Endothelial cell of umbilical vein (primary cell): Measurements from ENCODE around the gene HNRNPLL. TPM values are rescaled to one million over a fixed set of nuclear protein-coding genes. Genes with fewer than 3 reads are reported as not detected.

Source experiments
- BruUV-seq: library from RNA; stranded (reverse); fragments of 400-500 nt; replicated peaks from 2 replicates; lab custom pipeline; 2021; lab: Mats Ljungman, UMichigan
- CTCF ChIA-PET: fragments of 300-600, 350-600 bp; sonication (Branson Sonifier 250); formaldehyde crosslinking; loops from one replicate; lab custom pipeline; 2021; ENCODE audit warnings: antibody characterized with exemption, inconsistent platforms; lab: Charles Lee
- POLR2A ChIA-PET: fragments of 300-600, 350-600 bp; sonication (Branson Sonifier 250); formaldehyde crosslinking; loops from one replicate; lab custom pipeline; 2021; ENCODE audit warnings: antibody characterized with exemption, inconsistent platforms; lab: Charles Lee
- DNase-seq: peaks from one replicate; pipeline ENCODE4 v3.0.0-alpha.2; 2011; ENCODE audit warnings: low read depth, low spot score
- FAIRE-seq: peaks from 2 replicates; lab custom pipeline; 2011; peaks lifted over from hg19 to GRCh38; lab: Jason Lieb, UNC
- H2AFZ ChIP-seq: 2 replicates; pipeline ENCODE4 v1.6.0; 2012; ENCODE audit warnings: low read depth, low read length, control low read depth, inconsistent platforms
- H3K27ac ChIP-seq: 2 replicates; pipeline ENCODE4 v1.5.1; 2011; ENCODE audit warnings: low read depth, mild to moderate bottlenecking, control low read depth, low read length, moderate library complexity; ENCODE audit not compliant: insufficient read depth
- H3K27me3 ChIP-seq, 2 experiments: 2 replicates each; pipeline versions ENCODE4 v1.6.0 to v1.6.1; 2011; ENCODE audit warnings: low read length in 2 of 2, mixed read lengths in 1 of 2; ENCODE audit not compliant: control insufficient read depth in 2 of 2, insufficient read depth in 2 of 2
- H3K36me3 ChIP-seq, 2 experiments: 2 replicates in 1 of 2; 3 replicates in 1 of 2; pipeline ENCODE4 v1.5.1; 2011; ENCODE audit warnings: low read length in 2 of 2, mild to moderate bottlenecking in 1 of 2, moderate library complexity in 1 of 2; ENCODE audit not compliant: control insufficient read depth in 2 of 2, insufficient read depth in 2 of 2; ENCODE audit errors: extremely low read depth in 1 of 2
- H3K4me1 ChIP-seq: 3 replicates; pipeline ENCODE4 v1.5.1; 2011; ENCODE audit warnings: mild to moderate bottlenecking, low read length; ENCODE audit not compliant: control insufficient read depth, insufficient read depth; ENCODE audit errors: extremely low read depth
- H3K4me2 ChIP-seq: 2 replicates; pipeline ENCODE4 v1.6.1; 2011; ENCODE audit warnings: low read length, control low read depth, mixed read lengths; ENCODE audit not compliant: insufficient read depth
- H3K4me3 ChIP-seq, 3 experiments: fragments of 200-600 bp in 1 of 3; sonication (generic), shearing (Covaris generic) in 1 of 3; replicated peaks in 1 of 3; 2 replicates each; pipeline ENCODE4 v1.5.1; 2011 to 2016; ENCODE audit warnings: control low read depth in 3 of 3, low read length in 3 of 3, mild to moderate bottlenecking in 2 of 3, inconsistent platforms in 1 of 3, low read depth in 1 of 3, moderate library complexity in 1 of 3; ENCODE audit not compliant: insufficient read depth in 1 of 3
- H3K79me2 ChIP-seq: 2 replicates; pipeline ENCODE4 v1.6.0; 2012; ENCODE audit warnings: low read length, inconsistent platforms; ENCODE audit not compliant: control insufficient read depth, insufficient read depth
- H3K9ac ChIP-seq: replicated peaks from 2 replicates; pipeline ENCODE3; 2011; ENCODE audit warnings: low read length, control low read depth; ENCODE audit not compliant: insufficient read depth; ENCODE audit errors: extremely low read depth
- H3K9me1 ChIP-seq: replicated peaks from 3 replicates; pipeline ENCODE4 v1.6.0; 2011; ENCODE audit warnings: mild to moderate bottlenecking, low read length; ENCODE audit not compliant: control insufficient read depth, insufficient read depth; ENCODE audit errors: extremely low read depth
- H3K9me3 ChIP-seq: replicated peaks from 2 replicates; pipeline ENCODE4 v1.5.1; 2012; ENCODE audit warnings: low read length, inconsistent platforms; ENCODE audit not compliant: control insufficient read depth, insufficient read depth
- H4K20me1 ChIP-seq: replicated peaks from 2 replicates; pipeline ENCODE3; 2011; ENCODE audit warnings: mild to moderate bottlenecking, low read length; ENCODE audit not compliant: control insufficient read depth, insufficient read depth; ENCODE audit errors: extremely low read depth
- EZH2 ChIP-seq: IDR thresholded peaks from 2 replicates; pipeline ENCODE4 v1.6.1; 2012; ENCODE audit warnings: borderline replicate concordance, low read depth, mild to moderate bottlenecking, moderate library complexity, low read length, inconsistent platforms; ENCODE audit not compliant: severe bottlenecking
- FOS ChIP-seq: IDR thresholded peaks from 2 replicates; pipeline ENCODE4 v1.6.1; 2011; ENCODE audit warnings: mild to moderate bottlenecking, low read length, moderate library complexity, borderline replicate concordance; ENCODE audit not compliant: insufficient read depth
- GATA2 ChIP-seq: IDR thresholded peaks from 2 replicates; pipeline ENCODE4 v1.7.0; 2011; ENCODE audit warnings: low read depth, mild to moderate bottlenecking, moderate library complexity, mixed read lengths, low read length; ENCODE audit not compliant: insufficient read length, insufficient read depth
- JUN ChIP-seq: IDR thresholded peaks from 2 replicates; pipeline ENCODE4 v1.6.1; 2011; ENCODE audit warnings: borderline replicate concordance, low read depth; ENCODE audit not compliant: insufficient read length, insufficient read depth
- MYC ChIP-seq: IDR thresholded peaks from one replicate; pipeline ENCODE4 v1.6.1; 2011; ENCODE audit warnings: mild to moderate bottlenecking, low read depth, low read length
- POLR2A ChIP-seq: IDR thresholded peaks from 2 replicates; pipeline ENCODE4 v1.6.1; 2012; ENCODE audit warnings: low read depth, mild to moderate bottlenecking, control low read depth, low read length
- POLR2AphosphoS5 ChIP-seq: IDR thresholded peaks from 2 replicates; pipeline ENCODE4 v1.6.1; 2012; ENCODE audit warnings: low read depth, mild to moderate bottlenecking, control low read depth, low read length, moderate library complexity; ENCODE audit not compliant: insufficient read depth
- dilution Hi-C: fragments of 300-500 bp; cut with MboI; formaldehyde crosslinking; loops from one replicate; pipeline ENCODE4 v1.15.0; 2019; ENCODE audit warnings: low sequenced_read_pairs; ENCODE audit not compliant: extremely low pct_ligation_motif_present
- intact Hi-C: fragments of 100-400 bp; cut with micrococcal nuclease; formaldehyde crosslinking; loops from one replicate; pipeline ENCODE4 v1.10.0; 2022
- polyA plus RNA-seq, 4 experiments: library from polyadenylated mRNA; depleted of rRNA in 3 of 4; stranded (reverse) in 3 of 4; unstranded in 1 of 4; fragments of >200 nt; gene quantifications; 2 replicates each; pipeline versions ENCODE4 v1.2.1 to v1.2.3, GENCODE V29; 2011 to 2012; ENCODE audit warnings: missing spikeins in 1 of 4
- total RNA-seq: library from RNA; stranded (reverse); gene quantifications from 2 replicates; pipeline ENCODE4 v1.2.3, GENCODE V29; 2021
- TF ChIP-seq, protein P1 (sequence below): IDR thresholded peaks from 2 replicates; pipeline ENCODE4 v1.6.1; 2011; ENCODE audit not compliant: insufficient read depth, insufficient read length
- TF ChIP-seq, protein P2 (sequence below), 2 donors: IDR thresholded peaks; 1 replicate in 1 of 2; 2 replicates in 1 of 2; pipeline ENCODE4 v1.5.1; 2011; ENCODE audit warnings: low read length in 2 of 2, mild to moderate bottlenecking in 2 of 2, moderate library complexity in 2 of 2, control low read depth in 1 of 2, inconsistent platforms in 1 of 2, low read depth in 1 of 2; ENCODE audit not compliant: insufficient read depth in 1 of 2; ENCODE audit errors: extremely low read depth in 1 of 2

Gene HNRNPLL
- total and polyA plus RNA-seq, 2 donors (not counting 3 experiments of a cell fraction or from before 2014, with no cell fraction given): 19.8 to 56.2 TPM

DNA sequence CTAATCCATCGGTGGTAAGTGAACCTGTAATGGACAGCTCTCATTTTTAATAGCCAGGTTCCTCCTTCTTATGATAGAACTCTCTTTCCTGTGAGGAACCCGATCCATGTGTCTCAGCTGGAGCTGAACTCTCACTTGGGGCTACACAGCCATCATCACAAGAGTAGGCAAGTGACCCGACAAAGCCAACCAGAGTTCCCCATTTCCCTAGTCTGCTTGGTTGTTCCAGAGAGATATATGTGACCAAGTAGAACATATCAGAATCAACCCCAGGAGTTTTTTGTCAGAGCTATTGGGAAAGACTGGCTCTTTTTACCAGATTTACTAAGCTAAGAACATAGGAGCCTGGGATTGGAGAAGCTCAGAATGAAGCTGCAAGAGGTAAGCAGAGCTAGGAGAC lies 14.6 kb upstream of the HNRNPLL start:
- ChIA-PET POLR2A (no interaction called here), CTCF (interaction anchor here (1.0 to 1.6 kb wide), 2 partner anchors 14 to 36 kb away, joined by 5 to 8 read pairs; partner anchors contain the start of gene HNRNPLL)
- peaks cover 1 to 5% of the 10 kb centered on the region in 2 experiments for H3K27me3 ChIP-seq
- no peaks in the 10 kb centered on the region for H3K36me3 ChIP-seq
- H3K27ac ChIP-seq: no peak overlapping the region
- BruUV-seq: no TSS peak
- TF ChIP-seq EZH2 (no peak), POLR2AphosphoS5 (no peak), MYC (no peak), POLR2A (no peak), GATA2 (no peak), FOS (no peak), JUN (no peak)
- TF ChIP-seq, protein P1, sequence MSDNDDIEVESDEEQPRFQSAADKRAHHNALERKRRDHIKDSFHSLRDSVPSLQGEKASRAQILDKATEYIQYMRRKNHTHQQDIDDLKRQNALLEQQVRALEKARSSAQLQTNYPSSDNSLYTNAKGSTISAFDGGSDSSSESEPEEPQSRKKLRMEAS: no peak
- TF ChIP-seq, protein P2, sequence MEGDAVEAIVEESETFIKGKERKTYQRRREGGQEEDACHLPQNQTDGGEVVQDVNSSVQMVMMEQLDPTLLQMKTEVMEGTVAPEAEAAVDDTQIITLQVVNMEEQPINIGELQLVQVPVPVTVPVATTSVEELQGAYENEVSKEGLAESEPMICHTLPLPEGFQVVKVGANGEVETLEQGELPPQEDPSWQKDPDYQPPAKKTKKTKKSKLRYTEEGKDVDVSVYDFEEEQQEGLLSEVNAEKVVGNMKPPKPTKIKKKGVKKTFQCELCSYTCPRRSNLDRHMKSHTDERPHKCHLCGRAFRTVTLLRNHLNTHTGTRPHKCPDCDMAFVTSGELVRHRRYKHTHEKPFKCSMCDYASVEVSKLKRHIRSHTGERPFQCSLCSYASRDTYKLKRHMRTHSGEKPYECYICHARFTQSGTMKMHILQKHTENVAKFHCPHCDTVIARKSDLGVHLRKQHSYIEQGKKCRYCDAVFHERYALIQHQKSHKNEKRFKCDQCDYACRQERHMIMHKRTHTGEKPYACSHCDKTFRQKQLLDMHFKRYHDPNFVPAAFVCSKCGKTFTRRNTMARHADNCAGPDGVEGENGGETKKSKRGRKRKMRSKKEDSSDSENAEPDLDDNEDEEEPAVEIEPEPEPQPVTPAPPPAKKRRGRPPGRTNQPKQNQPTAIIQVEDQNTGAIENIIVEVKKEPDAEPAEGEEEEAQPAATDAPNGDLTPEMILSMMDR (IDR thresholded peaks at IDR 0.05; ENCODE audit: extremely low read depth in 1 of 2, insufficient read depth in 1 of 2, low read depth in 1 of 2, low read length in 2 of 2): no peak
- no peaks in the 10 kb centered on the region for H3K4me1 ChIP-seq
- H3K9me3 ChIP-seq: no peaks in the 10 kb centered on the region
- H4K20me1 ChIP-seq: no peaks in the 10 kb centered on the region
- DNase-seq (no peak), FAIRE-seq (no peak)
- dilution Hi-C loops: no loop called here
- intact Hi-C loops: no loop called here
- no peak overlapping the region for H2AFZ ChIP-seq
- H3K79me2 ChIP-seq: no peaks in the 10 kb centered on the region
- H3K9me1 ChIP-seq: no peaks in the 10 kb centered on the region
- H3K9ac ChIP-seq: no peak overlapping the region
- H3K4me3 ChIP-seq: no peak overlapping the region
- no peak overlapping the region for H3K4me2 ChIP-seq
